ENCODE measurements around the gene MAML2.
"Not testable (repeated sequence)": the region's sequence is repeated elsewhere in the genome, so short reads cannot be mapped to it uniquely, and the experiment has no call there.

MAML2 gene

DNA sequence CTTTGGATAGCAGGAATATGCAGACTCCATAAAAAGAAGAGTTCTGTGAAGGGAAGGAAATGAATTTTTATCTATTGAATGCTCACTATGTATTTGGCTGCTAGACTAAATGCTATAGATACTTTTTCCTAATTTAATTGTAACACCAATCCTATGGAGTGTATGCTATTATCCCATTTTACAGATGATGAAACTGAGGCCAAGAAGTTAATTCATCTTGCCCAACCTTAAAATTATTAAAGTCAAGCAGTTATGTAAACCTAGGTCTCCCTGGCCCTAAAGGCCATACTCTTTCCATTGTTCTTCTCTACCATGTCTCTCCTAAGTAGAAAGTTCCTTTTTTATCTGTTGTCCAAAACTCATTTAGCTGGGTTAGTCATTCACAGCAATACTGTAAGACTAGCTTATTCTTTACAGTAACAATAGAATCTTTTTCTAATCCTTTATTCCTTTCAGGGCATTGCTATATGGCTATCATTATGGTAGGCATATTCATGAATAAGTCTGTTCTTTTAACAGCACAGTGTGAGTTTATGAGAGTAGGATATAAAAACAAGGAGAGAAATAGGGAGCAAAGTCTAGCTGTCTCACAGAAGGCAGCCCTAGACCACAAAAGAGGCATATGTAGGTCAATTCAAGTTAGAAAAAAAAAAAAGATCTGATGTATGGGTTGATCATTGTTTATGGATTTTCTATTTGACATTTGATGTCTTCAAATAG is 50.5 kb downstream of the MAML2 start:
- DNase-seq (ENCODE audit: low spot score), result no peak

GRCh38 chr11:96290631-96291030 is 52.4 kb downstream of the MAML2 start:
- DNase-seq (ENCODE audit: low spot score), result no peak

DNA sequence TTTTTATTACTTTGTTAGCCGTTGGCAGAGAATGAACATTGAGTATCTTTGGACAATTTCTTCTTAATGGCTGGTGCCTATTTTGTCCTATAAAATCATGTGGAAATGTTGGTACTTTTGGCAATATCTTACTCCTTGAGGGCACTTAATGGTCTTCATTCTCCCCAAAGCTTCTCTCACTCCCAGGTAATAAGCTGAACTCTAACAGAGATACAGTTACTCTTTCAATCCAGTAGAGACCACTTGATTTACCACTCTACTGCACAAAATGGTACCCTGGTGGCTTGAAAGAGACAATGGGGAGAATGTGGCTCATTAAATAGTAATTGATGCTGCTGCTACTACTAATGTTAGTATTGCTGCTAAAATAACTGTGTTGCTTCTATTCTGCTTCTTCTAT is 53.0 kb downstream of the MAML2 start:
- DNase-seq (ENCODE audit: low spot score), result no peak

GRCh38 chr11:96288915-96289314 is 54.1 kb downstream of the MAML2 start:
- no peak for DNase-seq (ENCODE audit: low spot score)

- no peak for DNase-seq (ENCODE audit: low spot score)
These were observed 55.1 kb downstream of the MAML2 start for GRCh38 chr11:96287822-96288439.

DNA sequence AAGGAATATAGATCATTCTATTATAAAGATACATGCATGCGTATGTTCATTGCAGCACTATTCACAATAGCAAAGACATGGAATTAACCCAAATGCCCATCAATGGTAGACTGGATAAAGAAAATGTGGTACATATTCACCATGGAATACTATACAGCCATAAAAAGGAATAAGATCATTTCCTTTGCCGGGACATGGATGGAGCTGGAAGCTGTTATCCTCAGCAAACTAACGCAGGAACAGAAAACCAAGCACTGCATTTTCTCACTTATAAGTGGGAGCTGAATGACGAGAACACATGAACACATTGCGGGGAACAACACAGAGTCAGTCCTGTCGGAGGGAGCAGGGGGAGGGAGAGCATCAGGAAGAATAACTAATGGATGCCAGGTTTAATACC is 57.0 kb downstream of the MAML2 start:
- not testable (repeated sequence) for DNase-seq (ENCODE audit: low spot score)

- no peak for DNase-seq (ENCODE audit: low spot score)
These were observed 58.1 kb downstream of the MAML2 start for GRCh38 chr11:96284917-96285316.

DNA sequence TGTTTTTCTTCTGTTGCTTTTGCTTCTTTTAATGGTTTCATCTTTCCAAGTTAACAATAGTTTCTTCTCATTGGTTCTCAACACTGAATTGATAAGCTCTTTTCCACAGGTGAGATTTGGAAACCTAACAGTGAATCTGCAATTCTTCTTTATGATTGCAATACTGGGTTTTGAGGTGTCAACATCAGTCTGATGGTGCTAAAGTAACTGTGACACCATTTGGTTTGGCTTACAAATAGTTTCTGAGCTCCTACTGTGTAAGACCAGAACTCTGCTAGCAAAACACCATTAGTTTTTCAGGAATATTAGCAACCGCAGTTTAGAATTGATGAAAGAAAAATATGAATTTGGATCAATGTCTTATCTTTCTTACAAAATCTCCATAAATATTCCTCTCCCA is 58.6 kb downstream of the MAML2 start:
- DNase-seq (ENCODE audit: low spot score), result no peak

DNA sequence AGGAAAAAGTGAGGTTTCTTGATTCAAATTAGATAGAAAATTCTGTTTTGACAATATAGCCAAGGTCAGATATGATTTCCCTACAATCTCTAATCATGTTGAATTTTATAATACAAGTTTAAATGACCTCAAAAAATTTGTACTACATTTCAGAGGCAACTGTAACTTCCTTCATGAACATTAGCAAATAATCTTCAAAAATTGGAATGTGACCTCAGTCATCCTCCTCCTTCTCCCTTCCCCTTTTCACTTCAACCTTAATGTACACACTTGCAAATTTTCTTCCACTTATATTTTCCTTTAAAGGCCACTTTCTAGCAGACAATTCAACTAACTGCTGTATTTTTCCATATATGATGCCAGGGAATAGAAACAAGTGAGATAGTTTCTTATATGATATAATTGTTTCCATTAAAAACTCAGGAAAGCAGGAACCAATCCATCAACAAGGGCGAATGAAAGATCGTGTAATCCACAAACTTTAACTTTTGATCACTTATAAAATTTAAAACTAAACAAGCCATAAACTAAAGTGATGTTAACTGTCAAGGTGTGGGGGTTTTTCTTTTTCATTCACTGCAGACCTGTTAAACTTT is 60.3 kb downstream of the MAML2 start:
- no peak for DNase-seq (ENCODE audit: low spot score)

DNA sequence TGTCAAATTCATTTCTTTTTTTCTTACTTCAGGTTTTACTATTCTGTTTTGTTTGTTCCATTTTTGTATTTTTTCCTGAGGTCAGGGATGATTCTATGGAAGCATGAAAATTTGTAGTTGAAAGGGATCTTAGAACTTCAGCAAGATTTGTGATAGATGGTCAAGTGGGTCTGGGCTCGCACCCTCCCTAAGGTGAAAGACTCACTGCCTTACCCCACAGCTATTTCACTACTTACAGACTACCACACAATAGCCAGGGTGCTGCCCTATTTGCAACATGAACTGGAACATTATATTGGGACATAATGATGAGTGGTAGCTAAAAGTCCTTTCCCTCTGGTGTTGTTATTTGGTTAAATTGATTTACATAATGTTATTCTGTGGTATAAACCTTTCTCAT is 62.6 kb downstream of the MAML2 start:
- no peak for DNase-seq (ENCODE audit: low spot score)

DNA sequence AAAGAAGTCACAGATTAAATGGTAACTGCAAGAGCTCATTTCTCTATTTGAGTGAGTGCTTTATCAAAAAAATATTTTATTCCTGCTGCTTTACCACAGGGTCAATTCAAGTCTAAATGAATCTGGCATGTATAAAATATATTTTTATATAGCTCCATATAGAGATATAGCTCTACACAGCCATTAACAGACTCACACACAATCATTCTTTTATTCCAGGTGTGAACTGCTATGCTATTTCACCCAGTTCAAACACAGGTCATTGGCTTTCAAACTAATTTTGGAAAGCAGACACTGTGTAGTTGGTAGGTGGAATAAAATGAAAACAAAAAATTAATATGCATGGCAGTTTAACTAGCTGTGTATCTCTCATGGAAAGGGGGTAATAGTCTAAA is 63.1 kb downstream of the MAML2 start:
- no peak for DNase-seq (ENCODE audit: low spot score)

DNA sequence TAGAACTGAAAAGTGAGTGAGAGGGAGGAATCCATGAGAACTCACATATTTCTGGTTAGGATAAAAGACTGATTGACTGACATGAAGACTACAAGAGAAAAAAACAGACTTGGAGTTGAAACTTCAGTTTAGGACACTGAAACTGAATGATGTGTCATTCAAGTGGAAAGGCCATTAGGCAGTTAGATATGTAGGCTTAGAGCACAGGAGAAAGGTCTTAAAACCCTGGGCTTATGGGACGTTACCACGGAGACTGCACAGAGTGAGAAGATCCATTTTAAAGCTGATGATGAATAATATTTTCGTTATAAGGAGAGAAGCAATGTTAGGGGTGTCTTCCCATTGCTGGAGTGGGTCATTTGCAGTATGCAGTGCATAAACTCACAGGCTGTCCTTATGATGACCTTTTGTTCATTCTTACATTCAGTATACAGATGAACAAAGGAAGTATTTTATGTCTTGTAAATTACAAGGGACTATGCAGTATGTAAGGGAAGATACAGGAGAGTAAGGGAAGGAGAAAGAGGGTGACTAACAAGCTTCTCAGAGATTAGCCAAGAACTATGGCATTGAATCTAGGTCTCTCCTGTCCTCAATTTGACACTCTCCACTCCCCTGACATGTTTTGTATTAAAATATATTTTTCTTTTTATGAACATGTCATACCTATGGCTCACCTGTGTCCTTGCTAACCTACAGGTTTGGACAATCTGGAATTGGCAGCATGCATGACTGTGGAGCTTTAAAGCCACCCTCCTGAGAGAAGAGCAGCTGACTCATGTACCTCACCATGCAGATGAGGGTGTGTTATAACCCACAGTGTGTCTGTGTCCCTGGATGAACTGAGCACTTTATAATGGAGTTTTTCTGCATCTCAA is 63.7 kb downstream of the MAML2 start:
- DNase-seq (ENCODE audit: low spot score), result no peak

- DNase-seq (ENCODE audit: low spot score), result no peak
These were observed 64.7 kb downstream of the MAML2 start for GRCh38 chr11:96278039-96278897.

GRCh38 chr11:96277696-96278038 is 65.3 kb downstream of the MAML2 start:
- no peak for DNase-seq (ENCODE audit: low spot score)

- no peak for DNase-seq (ENCODE audit: low spot score)
These were observed 66.2 kb downstream of the MAML2 start for GRCh38 chr11:96276836-96277235.

GRCh38 chr11:96275801-96276594 is 67.0 kb downstream of the MAML2 start:
- DNase-seq (ENCODE audit: low spot score), result no peak

GRCh38 chr11:96273507-96273906 is 69.5 kb downstream of the MAML2 start:
- no peak for DNase-seq (ENCODE audit: low spot score)

- no peak for DNase-seq (ENCODE audit: low spot score)
These were observed 70.3 kb downstream of the MAML2 start for GRCh38 chr11:96272529-96273222.

DNA sequence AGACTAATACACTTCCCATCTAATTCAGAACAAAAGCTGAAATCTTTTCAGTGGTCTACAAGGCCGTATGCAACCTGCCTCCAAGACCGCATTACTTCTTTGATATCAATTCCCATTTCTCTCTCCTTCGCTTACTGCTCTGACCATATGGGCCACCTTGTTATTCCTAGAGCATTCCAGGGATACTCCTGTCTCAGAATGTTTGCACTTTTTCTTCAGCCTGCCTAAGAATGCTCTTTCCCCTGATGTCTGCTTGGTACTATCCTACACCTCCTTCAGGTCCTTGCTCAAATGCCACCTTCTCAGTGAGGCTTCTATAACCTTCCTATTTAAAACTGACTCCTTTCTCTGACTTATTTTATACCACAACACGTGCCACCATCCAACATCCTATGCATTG is 71.2 kb downstream of the MAML2 start:
- DNase-seq (ENCODE audit: low spot score), result no peak

DNA sequence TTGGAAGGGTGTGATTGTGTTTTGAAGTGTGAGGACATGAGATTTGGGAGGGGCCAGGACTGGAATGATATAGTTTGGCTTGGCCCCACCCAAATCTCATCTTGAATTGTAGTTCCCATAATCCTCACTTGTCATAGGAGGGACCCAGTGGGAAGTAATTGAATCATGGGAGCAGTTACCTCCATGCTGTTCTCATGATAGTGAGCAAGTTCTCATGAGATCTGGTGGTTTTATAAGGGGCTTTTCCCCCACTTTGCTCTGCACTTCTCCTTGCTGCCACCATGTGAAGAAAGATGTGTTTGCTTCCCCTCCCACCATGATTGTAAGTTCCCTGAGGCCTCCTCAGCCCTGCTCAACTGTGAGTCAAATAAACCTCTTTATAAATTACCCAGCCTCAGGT is 71.6 kb downstream of the MAML2 start:
- not testable (repeated sequence) for DNase-seq (ENCODE audit: low spot score)
